Esophagus squamous epithelium (tissue), 5 donors: ENCODE results near the gene HVCN1. TPM values are rescaled to one million over a fixed set of nuclear protein-coding genes. Genes with fewer than 3 reads are reported as not detected.
A peak's percentile ranks its signal among the peaks of the same experiment; 100 is the strongest.

ENCODE experiments used
- DNase-seq: peaks from one replicate; lab custom pipeline; 2025; lab: John Stamatoyannopoulos, UW
- H3K27ac ChIP-seq, 4 donors: fragments of 200-600 bp; sonication (generic); one replicate each; pipeline ENCODE4 v1.5.1; 2016 to 2019; ENCODE audit warnings: mild to moderate bottlenecking in 1 of 4
- H3K27me3 ChIP-seq, 4 donors: fragments of 200-600 bp; sonication (generic); 1 replicate in 3 of 4; 2 replicates in 1 of 4; pipeline versions ENCODE4 v1.5.1 to v1.6.0; 2017 to 2021; ENCODE audit warnings: antibody characterized with exemption in 1 of 4
- H3K36me3 ChIP-seq, 3 donors: fragments of 200-600 bp; sonication (generic); one replicate each; pipeline ENCODE4 v1.5.1; 2016 to 2019
- H3K4me1 ChIP-seq, 3 donors: fragments of 200-600 bp; sonication (generic); one replicate each; pipeline ENCODE4 v1.5.1; 2017 to 2019
- H3K4me3 ChIP-seq, 4 donors: fragments of 200-600 bp; sonication (generic); 1 replicate in 3 of 4; 2 replicates in 1 of 4; pipeline ENCODE4 v1.5.1; 2016 to 2019; ENCODE audit warnings: mild to moderate bottlenecking in 2 of 4, moderate library complexity in 1 of 4
- H3K9me3 ChIP-seq, 3 donors: fragments of 200-600 bp; sonication (generic); one replicate each; pipeline ENCODE4 v1.5.1; 2016 to 2019
- POLR2A ChIP-seq, 4 donors: fragments of 450-650 bp; IDR thresholded peaks; one replicate each; pipeline ENCODE4 v1.6.1; 2017; ENCODE audit warnings: antibody characterized with exemption in 4 of 4, mild to moderate bottlenecking in 4 of 4, moderate library complexity in 3 of 4
- WGBS, 2 donors: methylation state at CpG; one replicate each; pipeline ENCODE4 v1.1.5; 2018; 5-methylcytosine and 5-hydroxymethylcytosine counted together
- intact Hi-C: fragments of 100-400 bp; cut with DNase I; formaldehyde crosslinking; loops from one replicate; pipeline ENCODE4 v1.15.0; 2022
- total RNA-seq, 4 donors: library from RNA; depleted of rRNA; stranded (reverse); fragments of >200 nt; gene quantifications; one replicate each; pipeline ENCODE4 v1.1.0, GENCODE V29; 2016
- TF ChIP-seq, protein P1 (sequence below), 6 experiments: fragments of 450-650 bp in 4 of 6; fragments of 200-600 bp in 2 of 6; sonication (generic) in 2 of 6; IDR thresholded peaks; one replicate each; pipeline ENCODE4 v1.5.1; 2016 to 2019; ENCODE audit warnings: antibody characterized with exemption in 6 of 6, mild to moderate bottlenecking in 4 of 6, moderate library complexity in 4 of 6
- donor health status: DM: yes; HTN: yes; CAD: no.

The HVCN1 gene
- total RNA-seq, 4 donors from 2014 or later = 1.0 to 5.7 (median 1.7) TPM

DNA sequence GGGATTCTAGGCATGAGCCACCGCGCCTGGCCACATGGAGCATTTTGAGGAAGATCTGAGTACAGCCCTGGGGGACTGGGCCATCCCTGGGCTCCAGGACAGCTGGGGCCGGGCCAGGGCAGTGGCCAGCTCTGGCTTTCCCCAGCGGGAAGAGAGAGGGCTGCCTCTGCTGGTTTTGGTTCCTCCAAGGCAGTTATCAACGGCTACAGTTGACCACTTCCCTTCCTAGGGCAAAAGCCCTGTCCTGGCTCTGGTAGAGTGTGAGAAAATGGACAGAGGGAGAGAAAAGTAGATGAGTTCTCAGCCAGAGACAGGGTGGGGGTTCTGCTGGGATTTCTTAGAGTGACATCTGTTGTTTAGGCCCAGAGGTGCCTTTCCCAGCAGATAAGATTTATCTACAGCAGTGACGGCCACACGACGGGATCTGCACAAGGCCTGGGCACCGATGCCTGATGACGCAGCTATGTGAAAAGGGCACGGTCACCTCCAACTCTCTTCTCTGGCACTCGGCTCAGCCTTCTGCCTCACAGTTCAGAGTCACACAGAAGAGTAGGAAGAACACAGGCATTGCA lies 5.5 kb upstream of the HVCN1 start:
- Histone ChIP-seq H3K27ac (peak overlapping the region in 3 of 4 donors; percentile 16 to 58 (median 45)), H3K4me1 (peaks cover 3 to 28% (median 13%) of the 10 kb centered on the region in 3 donors), H3K36me3 (no peaks in the 10 kb centered on the region), H3K27me3 (no peaks in the 10 kb centered on the region), H3K4me3 (no peak overlapping the region), H3K9me3 (no peaks in the 10 kb centered on the region)
- TF ChIP-seq, protein P1, sequence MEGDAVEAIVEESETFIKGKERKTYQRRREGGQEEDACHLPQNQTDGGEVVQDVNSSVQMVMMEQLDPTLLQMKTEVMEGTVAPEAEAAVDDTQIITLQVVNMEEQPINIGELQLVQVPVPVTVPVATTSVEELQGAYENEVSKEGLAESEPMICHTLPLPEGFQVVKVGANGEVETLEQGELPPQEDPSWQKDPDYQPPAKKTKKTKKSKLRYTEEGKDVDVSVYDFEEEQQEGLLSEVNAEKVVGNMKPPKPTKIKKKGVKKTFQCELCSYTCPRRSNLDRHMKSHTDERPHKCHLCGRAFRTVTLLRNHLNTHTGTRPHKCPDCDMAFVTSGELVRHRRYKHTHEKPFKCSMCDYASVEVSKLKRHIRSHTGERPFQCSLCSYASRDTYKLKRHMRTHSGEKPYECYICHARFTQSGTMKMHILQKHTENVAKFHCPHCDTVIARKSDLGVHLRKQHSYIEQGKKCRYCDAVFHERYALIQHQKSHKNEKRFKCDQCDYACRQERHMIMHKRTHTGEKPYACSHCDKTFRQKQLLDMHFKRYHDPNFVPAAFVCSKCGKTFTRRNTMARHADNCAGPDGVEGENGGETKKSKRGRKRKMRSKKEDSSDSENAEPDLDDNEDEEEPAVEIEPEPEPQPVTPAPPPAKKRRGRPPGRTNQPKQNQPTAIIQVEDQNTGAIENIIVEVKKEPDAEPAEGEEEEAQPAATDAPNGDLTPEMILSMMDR (IDR thresholded peaks at IDR 0.05) = no peak
- no peak for TF ChIP-seq POLR2A (IDR thresholded peaks at IDR 0.05)
- WGBS, 2 donors = 77% methylated on average over 8 of the region's 12 CpGs; no CpG with 5 or more reads in 1 of the 2 donors
- intact Hi-C loops = no loop called here
- DNase-seq = no peak

DNA sequence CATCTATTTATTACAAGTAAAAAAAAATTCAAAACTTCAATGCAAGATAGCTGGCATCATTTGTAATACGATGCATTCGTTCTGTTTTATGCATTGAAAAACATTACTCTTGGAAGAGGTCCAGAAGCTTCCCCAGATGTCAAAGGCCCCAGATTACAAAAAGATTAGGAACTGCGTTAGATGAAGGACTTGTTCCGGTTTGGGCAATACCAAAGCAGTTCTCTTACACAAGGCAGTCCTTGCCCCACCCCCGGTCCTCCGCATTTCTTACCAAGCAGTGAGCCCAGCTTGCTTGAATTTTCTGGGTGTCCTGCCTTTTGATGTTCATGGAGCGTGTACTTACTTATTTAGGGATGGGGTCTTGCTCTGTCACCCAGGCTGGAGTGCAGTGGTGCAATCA lies 4.8 kb upstream of the HVCN1 start:
- H3K27ac ChIP-seq = peak overlapping the region in 3 of 4 donors; percentile 16 to 58 (median 45)
- DNase-seq = no peak
- H3K36me3 ChIP-seq = no peaks in the 10 kb centered on the region
- 55 to 65% methylated on average over 7 of the region's 7 CpGs for WGBS, 2 donors
- intact Hi-C loops = no loop called here
- peaks cover 0 to 6% (median 0%) of the 10 kb centered on the region in 4 donors for H3K27me3 ChIP-seq
- H3K4me1 ChIP-seq = peaks cover 8 to 29% (median 12%) of the 10 kb centered on the region in 3 donors
- H3K9me3 ChIP-seq = no peaks in the 10 kb centered on the region
- TF ChIP-seq POLR2A (IDR thresholded peaks at IDR 0.05) = no peak
- TF ChIP-seq, protein P1 (IDR thresholded peaks at IDR 0.05) = no peak
- H3K4me3 ChIP-seq = no peak overlapping the region

DNA sequence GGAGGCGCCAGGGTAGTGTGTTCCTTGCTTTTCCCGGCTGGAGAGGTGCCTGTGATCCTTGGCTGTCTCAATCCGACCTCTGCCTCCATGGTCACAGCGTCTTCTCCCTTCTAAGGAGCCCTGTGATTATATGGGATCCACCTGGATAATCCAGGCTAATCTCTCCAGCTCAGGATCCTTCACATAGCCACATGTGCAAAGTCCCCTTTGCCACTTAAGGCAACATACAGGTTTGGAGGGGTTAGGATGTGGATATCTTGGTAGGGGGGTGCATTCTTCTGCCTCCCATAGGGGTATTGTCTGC lies 1.2 kb upstream of the HVCN1 start:
- intact Hi-C loops = no loop called here
- WGBS, 2 donors = 34 to 41% methylated on average over 3 to 4 of the region's 4 CpGs

DNA sequence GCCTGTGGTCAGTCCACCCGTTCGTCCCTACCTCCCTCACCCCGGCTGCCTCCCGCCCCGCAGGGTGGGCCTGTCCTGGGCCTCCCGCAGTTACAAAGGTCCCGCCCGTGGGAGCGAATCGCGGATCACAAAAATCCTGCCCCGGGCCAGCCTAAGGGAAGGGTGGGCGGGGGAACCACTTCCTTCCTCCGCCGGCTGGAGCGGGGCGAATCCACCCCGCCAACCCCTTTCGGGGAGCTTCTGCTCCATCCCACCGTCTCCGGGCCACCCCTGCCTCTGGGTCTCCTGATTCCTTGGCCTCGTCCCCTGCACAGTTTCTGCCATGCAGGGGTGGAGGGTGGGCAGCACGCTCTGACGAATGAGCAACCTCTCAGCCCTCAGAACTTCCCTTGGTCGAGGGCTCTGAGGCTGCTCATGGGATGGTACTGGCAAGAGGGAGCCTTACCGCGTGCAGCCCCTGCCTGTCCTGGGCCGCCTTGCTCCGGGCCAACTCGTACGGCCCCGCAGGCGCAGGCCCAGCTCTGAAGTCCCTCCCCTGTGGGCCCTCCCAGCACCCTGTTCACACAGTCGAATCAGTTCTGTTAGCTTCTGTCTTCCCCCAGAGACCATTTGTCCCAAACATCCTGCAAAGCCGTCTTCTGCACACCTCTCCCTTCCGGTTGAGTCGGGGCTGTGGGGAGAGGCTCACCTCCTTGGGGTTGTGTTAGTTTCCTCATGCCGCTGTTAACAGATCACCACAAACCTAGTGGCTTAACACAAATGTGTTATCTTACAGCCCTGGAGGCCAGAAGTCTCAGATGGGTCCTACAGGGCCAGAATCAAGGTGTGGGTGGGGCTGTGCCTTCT lies 589 bp upstream of the HVCN1 start:
- no peaks in the 10 kb centered on the region for H3K36me3 ChIP-seq
- no peak for DNase-seq

More for the DNA sequence above, 1.2 kb upstream of the HVCN1 start:
- H3K27me3 ChIP-seq = peaks cover 0 to 22% (median 0%) of the 10 kb centered on the region in 4 donors
- no peak for TF ChIP-seq POLR2A (IDR thresholded peaks at IDR 0.05)
- TF ChIP-seq, protein P1 (IDR thresholded peaks at IDR 0.05) = no peak
- H3K27ac ChIP-seq = peak overlapping the region in 3 of 4 donors; percentile 82 to 88 (median 86)
- no peaks in the 10 kb centered on the region for H3K9me3 ChIP-seq
- peak overlapping the region in 3 of 4 donors; percentile 68 to 85 (median 68) for H3K4me3 ChIP-seq
- no peak for DNase-seq
- H3K36me3 ChIP-seq = no peaks in the 10 kb centered on the region
- peaks cover 8 to 34% (median 16%) of the 10 kb centered on the region in 3 donors for H3K4me1 ChIP-seq

More for the DNA sequence above, 589 bp upstream of the HVCN1 start:
- Histone ChIP-seq H3K27ac (peak overlapping the region; percentile 42 to 88 (median 84)), H3K9me3 (no peaks in the 10 kb centered on the region), H3K4me1 (peaks cover 8 to 34% (median 16%) of the 10 kb centered on the region in 3 donors), H3K27me3 (peaks cover 0 to 22% (median 0%) of the 10 kb centered on the region in 4 donors), H3K4me3 (peak overlapping the region; percentile 39 to 85 (median 68))
- intact Hi-C loops = no loop called here
- 1 to 2% methylated on average over 22 to 27 of the region's 38 CpGs for whole genome bisulfite sequencing, 2 donors
- TF ChIP-seq, protein P1 (IDR thresholded peaks at IDR 0.05) = no peak
- TF ChIP-seq POLR2A (IDR thresholded peaks at IDR 0.05) = peak in 1 of 4 donors; percentile 24
